Measurements from ENCODE around the gene YBX2. TPM values are rescaled to one million over a fixed set of nuclear protein-coding genes. Genes with fewer than 3 reads are reported as not detected.

The YBX2 gene
- total RNA-seq, 1 donor from 2014 or later: 0.43 TPM

GRCh38 chr17:7307686-7308624, 13.5 kb upstream of the YBX2 start:
- peak; percentile 47 for DNase-seq (ENCODE audit: low spot score)
- no peaks in the 10 kb centered on the region for H3K9me3 Mint-ChIP-seq
- peak overlapping the region; percentile 94 for H3K4me3 Mint-ChIP-seq (ENCODE audit: low read depth)
- H3K4me1 Mint-ChIP-seq (ENCODE audit: low read depth): peaks cover 38% of the 10 kb centered on the region
- H3K27me3 Mint-ChIP-seq (ENCODE audit: low read depth): no peaks in the 10 kb centered on the region
- peak overlapping the region; percentile 97 for H3K27ac Mint-ChIP-seq
- intact Hi-C loops (cut with micrococcal nuclease): loop anchor here (1.0 to 5.0 kb wide), 9 partner anchors 14 to 379 kb away; partner anchors contain the start of genes ELP5, FGF11, GABARAP and NEURL4
- peaks cover 45% of the 10 kb centered on the region for H3K36me3 Mint-ChIP-seq (ENCODE audit: low read depth)

- Mint-ChIP-seq H3K4me3 (ENCODE audit: low read depth) (peak within 1 kb of the TSS; percentile 94), H3K4me1 (ENCODE audit: low read depth) (peaks cover 32% of the 10 kb centered on the region), H3K27ac (peak within 1 kb of the TSS; percentile 97), H3K27me3 (ENCODE audit: low read depth) (peaks cover under 1% of the 10 kb centered on the region), H3K9me3 (no peaks in the 10 kb centered on the region), H3K36me3 (ENCODE audit: low read depth) (peaks cover 36% of the 10 kb centered on the region)
- DNase-seq (ENCODE audit: low spot score): peak; percentile 99
- intact Hi-C loops (cut with micrococcal nuclease): loop anchor here (1.0 to 5.0 kb wide), 8 partner anchors 13 to 380 kb away; partner anchors contain the start of genes ELP5, FGF11, GABARAP and NEURL4
Observed at GRCh38 chr17:7306911-7307685, 12.7 kb upstream of the YBX2 start, which contains the start of gene EIF5A. Gene EIF5A, plus strand, starts transcription at chr17:7307628. Its CDS starts 2,008 bp downstream, at chr17:7309636.

- Mint-ChIP-seq H3K9me3 (no peaks in the 10 kb centered on the region), H3K4me1 (ENCODE audit: low read depth) (peaks cover 9% of the 10 kb centered on the region), H3K4me3 (ENCODE audit: low read depth) (peak overlapping the region; percentile 13), H3K27me3 (ENCODE audit: low read depth) (peaks cover 10% of the 10 kb centered on the region), H3K36me3 (ENCODE audit: low read depth) (peaks cover 8% of the 10 kb centered on the region), H3K27ac (peak overlapping the region; percentile 28)
- no peak for DNase-seq (ENCODE audit: low spot score)
- intact Hi-C loops (cut with micrococcal nuclease): no loop called here
Observed at GRCh38 chr17:7304179-7304578, 9.7 kb upstream of the YBX2 start.

GRCh38 chr17:7296189-7296861, 1.9 kb upstream of the YBX2 start:
- Mint-ChIP-seq H3K27ac (no peak overlapping the region), H3K4me1 (ENCODE audit: low read depth) (peaks cover 13% of the 10 kb centered on the region), H3K4me3 (ENCODE audit: low read depth) (no peak overlapping the region), H3K27me3 (ENCODE audit: low read depth) (peaks cover 36% of the 10 kb centered on the region), H3K36me3 (ENCODE audit: low read depth) (no peaks in the 10 kb centered on the region), H3K9me3 (no peaks in the 10 kb centered on the region)
- DNase-seq (ENCODE audit: low spot score): peak; percentile 64
- intact Hi-C loops (cut with micrococcal nuclease): loop anchor here (1.0 to 2.0 kb wide), 3 partner anchors 16 to 250 kb away; partner anchors contain the start of gene ELP5

- H3K27ac Mint-ChIP-seq: no peak overlapping the region
- H3K27me3 Mint-ChIP-seq (ENCODE audit: low read depth): peaks cover 36% of the 10 kb centered on the region
- intact Hi-C loops (cut with micrococcal nuclease): loop anchor here (1.0 to 2.0 kb wide), 3 partner anchors 15 to 249 kb away; partner anchors contain the start of gene ELP5
Observed at GRCh38 chr17:7295230-7296180, 1.1 kb upstream of the YBX2 start.

GRCh38 chr17:7293816-7294613, 424 bp downstream of the YBX2 start:
- Mint-ChIP-seq H3K27me3 (ENCODE audit: low read depth) (peaks cover 32% of the 10 kb centered on the region), H3K27ac (no peak overlapping the region), H3K9me3 (no peaks in the 10 kb centered on the region), H3K36me3 (ENCODE audit: low read depth) (no peaks in the 10 kb centered on the region), H3K4me1 (ENCODE audit: low read depth) (peaks cover 13% of the 10 kb centered on the region), H3K4me3 (ENCODE audit: low read depth) (no peak overlapping the region)
- DNase-seq (ENCODE audit: low spot score): no peak
- intact Hi-C loops (cut with micrococcal nuclease): loop anchor here (1.0 kb wide), 2 partner anchors 13 to 73 kb away; partner anchors contain the start of gene EIF5A

More at GRCh38 chr17:7295230-7296180, 1.1 kb upstream of the YBX2 start:
- Mint-ChIP-seq H3K36me3 (ENCODE audit: low read depth) (no peaks in the 10 kb centered on the region), H3K4me1 (ENCODE audit: low read depth) (peaks cover 13% of the 10 kb centered on the region), H3K4me3 (ENCODE audit: low read depth) (peak overlapping the region; percentile 75), H3K9me3 (no peaks in the 10 kb centered on the region)
- DNase-seq (ENCODE audit: low spot score): no peak

GRCh38 chr17:7293159-7293558, 1.3 kb downstream of the YBX2 start:
- no peaks in the 10 kb centered on the region for H3K9me3 Mint-ChIP-seq
- H3K4me3 Mint-ChIP-seq (ENCODE audit: low read depth): peak overlapping the region; percentile 49
- H3K36me3 Mint-ChIP-seq (ENCODE audit: low read depth): no peaks in the 10 kb centered on the region
- H3K27me3 Mint-ChIP-seq (ENCODE audit: low read depth): peaks cover 32% of the 10 kb centered on the region
- intact Hi-C loops (cut with micrococcal nuclease): no loop called here
- H3K27ac Mint-ChIP-seq: no peak overlapping the region
- H3K4me1 Mint-ChIP-seq (ENCODE audit: low read depth): peaks cover 13% of the 10 kb centered on the region
- DNase-seq (ENCODE audit: low spot score): no peak

- peaks cover 32% of the 10 kb centered on the region for H3K27me3 Mint-ChIP-seq (ENCODE audit: low read depth)
Observed at GRCh38 chr17:7292729-7293128, 1.7 kb downstream of the YBX2 start.

GRCh38 chr17:7292194-7292593, 2.2 kb downstream of the YBX2 start:
- Mint-ChIP-seq H3K9me3 (no peaks in the 10 kb centered on the region), H3K4me1 (ENCODE audit: low read depth) (peaks cover 13% of the 10 kb centered on the region), H3K4me3 (ENCODE audit: low read depth) (no peak overlapping the region), H3K27ac (no peak overlapping the region), H3K27me3 (ENCODE audit: low read depth) (peaks cover 32% of the 10 kb centered on the region), H3K36me3 (ENCODE audit: low read depth) (no peaks in the 10 kb centered on the region)
- intact Hi-C loops (cut with micrococcal nuclease): no loop called here
- DNase-seq (ENCODE audit: low spot score): no peak

More at GRCh38 chr17:7292729-7293128, 1.7 kb downstream of the YBX2 start:
- no peak for DNase-seq (ENCODE audit: low spot score)
- no peaks in the 10 kb centered on the region for H3K9me3 Mint-ChIP-seq
- no peak overlapping the region for H3K4me3 Mint-ChIP-seq (ENCODE audit: low read depth)
- no peak overlapping the region for H3K27ac Mint-ChIP-seq
- no peaks in the 10 kb centered on the region for H3K36me3 Mint-ChIP-seq (ENCODE audit: low read depth)
- H3K4me1 Mint-ChIP-seq (ENCODE audit: low read depth): peaks cover 13% of the 10 kb centered on the region
- intact Hi-C loops (cut with micrococcal nuclease): no loop called here

- peaks cover 33% of the 10 kb centered on the region for H3K27me3 Mint-ChIP-seq (ENCODE audit: low read depth)
- DNase-seq (ENCODE audit: low spot score): no peak
- H3K9me3 Mint-ChIP-seq: no peaks in the 10 kb centered on the region
- no peak overlapping the region for H3K27ac Mint-ChIP-seq
- H3K36me3 Mint-ChIP-seq (ENCODE audit: low read depth): no peaks in the 10 kb centered on the region
- H3K4me3 Mint-ChIP-seq (ENCODE audit: low read depth): no peak overlapping the region
- intact Hi-C loops (cut with micrococcal nuclease): no loop called here
- H3K4me1 Mint-ChIP-seq (ENCODE audit: low read depth): peaks cover 9% of the 10 kb centered on the region
Observed at GRCh38 chr17:7290685-7291084, 3.8 kb downstream of the YBX2 start.

GRCh38 chr17:7290166-7290565, 4.3 kb downstream of the YBX2 start:
- no peak for DNase-seq (ENCODE audit: low spot score)
- Mint-ChIP-seq H3K36me3 (ENCODE audit: low read depth) (no peaks in the 10 kb centered on the region), H3K27ac (no peak overlapping the region), H3K4me3 (ENCODE audit: low read depth) (no peak overlapping the region), H3K27me3 (ENCODE audit: low read depth) (peaks cover 31% of the 10 kb centered on the region), H3K4me1 (ENCODE audit: low read depth) (peaks cover 6% of the 10 kb centered on the region), H3K9me3 (no peaks in the 10 kb centered on the region)
- intact Hi-C loops (cut with micrococcal nuclease): no loop called here

Data from activated T-helper 2 cell treated with anti-CD3 and anti-CD28 coated beads, Interferon-gamma antibody, Interleukin-2, Interleukin-4, amounts not matched to agents 10 μg/mL and 5 μg/mL and 100 μg/mL, durations not matched to agents 14 hours and 24 hours and 36 hours (primary cell).